ENCODE results near the gene EFCC1.

EFCC1 gene

GRCh38 chr3:129050556-129051295 is 49.6 kb downstream of the EFCC1 start:
- H3K9ac ChIP-seq (ENCODE audit: low read length) = no peak overlapping the region
- H3K36me3 ChIP-seq (ENCODE audit: low read length) = no peaks in the 10 kb centered on the region
- no peaks in the 10 kb centered on the region for H3K79me2 ChIP-seq (ENCODE audit: insufficient read depth, low read length)
- no peaks in the 10 kb centered on the region for H3K9me3 ChIP-seq (ENCODE audit: insufficient read depth, low read length)
- no peak overlapping the region for H2AFZ ChIP-seq (ENCODE audit: low read depth, low read length, severe bottlenecking)
- no peaks in the 10 kb centered on the region for H4K20me1 ChIP-seq (ENCODE audit: low read depth, low read length)
- H3K27me3 ChIP-seq (ENCODE audit: low read length) = no peaks in the 10 kb centered on the region
- H3K4me3 ChIP-seq (ENCODE audit: insufficient read depth, low read length, poor library complexity, severe bottlenecking) = no peak overlapping the region
- H3F3A ChIP-seq (ENCODE audit: insufficient read depth) = no peaks in the 10 kb centered on the region
- H3K4me2 ChIP-seq (ENCODE audit: low read depth, low read length, poor library complexity, severe bottlenecking) = no peak overlapping the region
- no peaks in the 10 kb centered on the region for H3K9me2 ChIP-seq (replicated peaks; ENCODE audit: insufficient read depth, low read length)
- no peak overlapping the region for H3K27ac ChIP-seq (ENCODE audit: low read depth, low read length)
- TF ChIP-seq CTCF (IDR thresholded peaks at IDR 0.05; ENCODE audit: insufficient read depth, low read length, poor library complexity, severe bottlenecking) (no peak), EZH2phosphoT487 (conservative IDR thresholded peaks at IDR 0.05; ENCODE audit: low read length) (no peak)

GRCh38 chr3:129051871-129052340 is 50.8 kb downstream of the EFCC1 start:
- no peak for TF ChIP-seq EZH2phosphoT487 (conservative IDR thresholded peaks at IDR 0.05; ENCODE audit: low read length)
- no peak for TF ChIP-seq CTCF (IDR thresholded peaks at IDR 0.05; ENCODE audit: insufficient read depth, low read length, poor library complexity, severe bottlenecking)
- H3K27me3 ChIP-seq (ENCODE audit: low read length) = no peaks in the 10 kb centered on the region
- no peaks in the 10 kb centered on the region for H3K9me3 ChIP-seq (ENCODE audit: insufficient read depth, low read length)
- no peaks in the 10 kb centered on the region for H3K9me2 ChIP-seq (replicated peaks; ENCODE audit: insufficient read depth, low read length)
- H4K20me1 ChIP-seq (ENCODE audit: low read depth, low read length) = no peaks in the 10 kb centered on the region
- H3K27ac ChIP-seq (ENCODE audit: low read depth, low read length) = no peak overlapping the region
- H3F3A ChIP-seq (ENCODE audit: insufficient read depth) = no peaks in the 10 kb centered on the region
- H3K9ac ChIP-seq (ENCODE audit: low read length) = no peak overlapping the region
- no peaks in the 10 kb centered on the region for H3K36me3 ChIP-seq (ENCODE audit: low read length)
- H3K4me3 ChIP-seq (ENCODE audit: insufficient read depth, low read length, poor library complexity, severe bottlenecking) = no peak overlapping the region
- no peaks in the 10 kb centered on the region for H3K79me2 ChIP-seq (ENCODE audit: insufficient read depth, low read length)
- no peak overlapping the region for H2AFZ ChIP-seq (ENCODE audit: low read depth, low read length, severe bottlenecking)
- H3K4me2 ChIP-seq (ENCODE audit: low read depth, low read length, poor library complexity, severe bottlenecking) = no peak overlapping the region

DNA sequence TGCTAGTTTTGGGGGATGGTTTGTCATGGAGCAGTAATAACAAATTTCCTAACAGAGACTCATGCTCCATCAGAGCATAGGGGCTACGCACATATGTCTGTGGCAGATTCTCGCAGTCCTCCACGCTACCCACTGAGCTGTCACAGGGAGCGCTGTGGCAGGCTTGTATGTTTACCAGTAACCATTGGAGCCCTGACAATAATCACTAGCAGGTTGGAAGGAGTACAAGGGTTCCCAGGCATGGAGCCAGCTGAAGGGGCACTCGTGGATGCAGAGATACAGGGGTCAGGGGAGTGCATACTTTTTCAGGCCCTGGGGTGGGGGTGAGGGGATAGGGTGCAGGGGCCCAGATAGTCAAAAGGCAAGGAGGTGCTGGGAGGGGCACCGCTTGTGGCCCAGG is 51.6 kb downstream of the EFCC1 start:
- H3K9me3 ChIP-seq (ENCODE audit: insufficient read depth, low read length) = no peaks in the 10 kb centered on the region
- no peak overlapping the region for H2AFZ ChIP-seq (ENCODE audit: low read depth, low read length, severe bottlenecking)
- no peak overlapping the region for H3K9ac ChIP-seq (ENCODE audit: low read length)
- no peaks in the 10 kb centered on the region for H3K27me3 ChIP-seq (ENCODE audit: low read length)
- no peaks in the 10 kb centered on the region for H3K9me2 ChIP-seq (replicated peaks; ENCODE audit: insufficient read depth, low read length)
- H3K4me2 ChIP-seq (ENCODE audit: low read depth, low read length, poor library complexity, severe bottlenecking) = no peak overlapping the region
- H3F3A ChIP-seq (ENCODE audit: insufficient read depth) = no peaks in the 10 kb centered on the region
- no peaks in the 10 kb centered on the region for H4K20me1 ChIP-seq (ENCODE audit: low read depth, low read length)
- no peaks in the 10 kb centered on the region for H3K36me3 ChIP-seq (ENCODE audit: low read length)
- TF ChIP-seq CTCF (IDR thresholded peaks at IDR 0.05; ENCODE audit: insufficient read depth, low read length, poor library complexity, severe bottlenecking) (no peak), EZH2phosphoT487 (conservative IDR thresholded peaks at IDR 0.05; ENCODE audit: low read length) (no peak)
- H3K79me2 ChIP-seq (ENCODE audit: insufficient read depth, low read length) = no peaks in the 10 kb centered on the region
- no peak overlapping the region for H3K4me3 ChIP-seq (ENCODE audit: insufficient read depth, low read length, poor library complexity, severe bottlenecking)
- no peak overlapping the region for H3K27ac ChIP-seq (ENCODE audit: low read depth, low read length)
